ENCODE measurements around the gene CTXN3. TPM values are rescaled to one million over a fixed set of nuclear protein-coding genes. Genes with fewer than 3 reads are reported as not detected.

The CTXN3 gene
- total RNA-seq, 5 donors from 2014 or later (not counting 1 experiment from before 2014, with no cell fraction given), result not detected

DNA sequence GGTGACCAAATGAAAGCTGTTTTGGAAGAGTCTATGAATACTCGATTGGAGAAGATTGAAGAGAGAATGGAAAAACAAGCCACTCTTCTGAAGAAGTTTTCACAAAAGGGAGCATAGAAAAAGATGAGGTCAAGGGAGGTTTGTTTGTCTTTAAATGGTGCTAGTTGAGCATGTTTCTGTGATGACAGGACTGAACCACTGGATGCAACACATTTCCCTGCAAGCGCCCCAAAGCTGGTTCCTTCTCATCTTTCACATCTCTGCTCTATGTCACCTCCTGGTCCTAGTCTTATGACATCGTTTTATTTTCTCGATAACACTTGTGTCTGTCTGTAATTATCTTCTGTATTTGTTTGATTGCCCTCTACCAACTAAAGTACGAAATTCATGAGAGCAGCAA, 50.5 kb downstream of the CTXN3 start:
- 85% methylated on average over 2 of the region's 5 CpGs for WGBS (ENCODE audit: insufficient coverage)
- POLR2A ChIA-PET, result no interaction called here
- no peaks in the 10 kb centered on the region for H3K9me3 ChIP-seq
- H3K4me3 Mint-ChIP-seq, result no peak overlapping the region
- no peaks in the 10 kb centered on the region for H3K9me3 Mint-ChIP-seq
- H3K27me3 Mint-ChIP-seq, result peaks cover 3% of the 10 kb centered on the region in 2 donors
- H3K27ac ChIP-seq (ENCODE audit: low read length), result no peak overlapping the region
- no peaks in the 10 kb centered on the region for H3K36me3 Mint-ChIP-seq
- H3K4me3 ChIP-seq (ENCODE audit: control insufficient read depth in 1 of 2, extremely low read depth in 1 of 2, low read length in 1 of 2), result no peak overlapping the region
- H3K36me3 ChIP-seq (ENCODE audit: control insufficient read depth in 2 of 2, extremely low read depth in 1 of 2, insufficient read depth in 1 of 2, low read length in 1 of 2), result no peaks in the 10 kb centered on the region
- CTCF ChIA-PET, result no interaction called here
- no peak overlapping the region for H3K27ac Mint-ChIP-seq
- no peaks in the 10 kb centered on the region for H3K27me3 ChIP-seq (replicated peaks in 1 of 2; ENCODE audit: control insufficient read depth in 2 of 2, extremely low read depth in 1 of 2, insufficient read depth in 2 of 2, low read length in 1 of 2)
- H3K4me1 ChIP-seq (ENCODE audit: control insufficient read depth in 1 of 2, extremely low read depth in 1 of 2, insufficient read depth in 2 of 2, low read length in 2 of 2), result no peaks in the 10 kb centered on the region
- ATAC-seq (replicated peaks in 1 of 4), result no peak
- H3K4me1 Mint-ChIP-seq, result no peaks in the 10 kb centered on the region
- no peak for DNase-seq

DNA sequence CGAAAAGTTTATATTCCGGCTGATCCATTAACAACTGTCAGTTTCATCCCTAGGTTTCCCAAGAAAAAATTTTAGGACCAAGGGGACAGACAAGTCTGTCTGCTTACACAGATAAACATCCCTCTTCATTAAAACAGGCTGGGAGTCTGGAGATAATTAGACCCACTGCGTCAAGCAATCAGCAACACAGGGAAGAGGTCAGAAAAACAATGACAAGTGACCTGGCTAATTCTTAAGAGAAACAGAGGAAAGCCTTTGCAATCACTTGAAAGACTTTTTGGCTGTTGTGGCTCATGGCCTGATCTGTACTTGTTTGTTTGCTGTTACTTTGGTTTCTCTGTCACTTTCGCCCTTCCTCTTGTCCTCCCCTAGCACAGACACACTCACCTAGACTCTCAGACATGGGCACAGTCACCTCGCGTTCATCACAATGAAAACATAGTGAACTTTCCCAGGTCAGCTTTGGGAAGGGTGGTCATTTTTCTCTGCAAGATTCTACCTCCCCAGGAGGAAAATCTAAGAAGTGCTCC, 51.4 kb downstream of the CTXN3 start:
- H3K27ac Mint-ChIP-seq, result no peak overlapping the region
- no peaks in the 10 kb centered on the region for H3K36me3 Mint-ChIP-seq
- peaks cover 3 to 6% of the 10 kb centered on the region in 2 donors for H3K27me3 Mint-ChIP-seq
- H3K4me3 ChIP-seq (ENCODE audit: control insufficient read depth in 1 of 2, extremely low read depth in 1 of 2, low read length in 1 of 2), result no peak overlapping the region
- H3K4me1 Mint-ChIP-seq, result no peaks in the 10 kb centered on the region
- DNase-seq (no peak), ATAC-seq (replicated peaks in 1 of 4) (no peak)
- no peaks in the 10 kb centered on the region for H3K9me3 Mint-ChIP-seq
- CTCF ChIA-PET, result no interaction called here
- H3K4me3 Mint-ChIP-seq, result no peak overlapping the region
- WGBS (ENCODE audit: insufficient coverage), result 100% methylated on average over 1 of the region's 6 CpGs
- no peak overlapping the region for H3K27ac ChIP-seq (ENCODE audit: low read length)
- POLR2A ChIA-PET, result no interaction called here
- H3K36me3 ChIP-seq (ENCODE audit: control insufficient read depth in 2 of 2, extremely low read depth in 1 of 2, insufficient read depth in 1 of 2, low read length in 1 of 2), result no peaks in the 10 kb centered on the region
- H3K9me3 ChIP-seq, result no peaks in the 10 kb centered on the region
- H3K27me3 ChIP-seq (replicated peaks in 1 of 2; ENCODE audit: control insufficient read depth in 2 of 2, extremely low read depth in 1 of 2, insufficient read depth in 2 of 2, low read length in 1 of 2), result no peaks in the 10 kb centered on the region
- no peaks in the 10 kb centered on the region for H3K4me1 ChIP-seq (ENCODE audit: control insufficient read depth in 1 of 2, extremely low read depth in 1 of 2, insufficient read depth in 2 of 2, low read length in 2 of 2)

DNA sequence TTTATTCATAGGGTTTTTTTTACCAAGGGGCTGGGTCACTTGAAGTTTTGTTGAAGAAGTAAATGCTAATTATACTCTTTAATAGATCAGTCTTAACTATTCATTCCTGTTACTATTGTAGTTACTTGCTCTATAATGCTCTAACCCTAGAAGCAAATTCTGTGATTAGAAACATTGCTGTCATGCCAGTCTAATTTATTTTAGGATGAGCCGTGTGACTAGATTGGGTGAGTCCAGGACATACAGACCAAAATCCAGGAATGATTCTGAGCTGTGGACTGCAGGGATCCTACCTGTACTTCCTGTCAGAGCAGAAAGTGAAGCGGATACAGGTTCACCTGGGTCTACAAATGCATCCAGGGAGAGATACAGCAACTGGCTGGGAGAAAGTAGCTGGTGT, 53.6 kb downstream of the CTXN3 start:
- Histone ChIP-seq H3K4me1 (ENCODE audit: control insufficient read depth in 1 of 2, extremely low read depth in 1 of 2, insufficient read depth in 2 of 2, low read length in 2 of 2) (no peaks in the 10 kb centered on the region), H3K4me3 (ENCODE audit: control insufficient read depth in 1 of 2, extremely low read depth in 1 of 2, low read length in 1 of 2) (no peak overlapping the region), H3K36me3 (ENCODE audit: control insufficient read depth in 2 of 2, extremely low read depth in 1 of 2, insufficient read depth in 1 of 2, low read length in 1 of 2) (no peaks in the 10 kb centered on the region), H3K27me3 (replicated peaks in 1 of 2; ENCODE audit: control insufficient read depth in 2 of 2, extremely low read depth in 1 of 2, insufficient read depth in 2 of 2, low read length in 1 of 2) (no peaks in the 10 kb centered on the region), H3K27ac (ENCODE audit: low read length) (no peak overlapping the region), H3K9me3 (no peaks in the 10 kb centered on the region)
- DNase-seq (no peak), ATAC-seq (replicated peaks in 1 of 4) (no peak)
- ChIA-PET CTCF (interaction anchor here in 1 of 2 donors (0.5 kb wide), 1 partner anchor 40 kb away, joined by 3 read pairs; no protein-coding TSS in a partner anchor), POLR2A (no interaction called here)
- H3K4me3 Mint-ChIP-seq, result no peak overlapping the region
- no peaks in the 10 kb centered on the region for H3K9me3 Mint-ChIP-seq
- no peaks in the 10 kb centered on the region for H3K36me3 Mint-ChIP-seq
- peaks cover 3 to 17% of the 10 kb centered on the region in 2 donors for H3K27me3 Mint-ChIP-seq
- H3K27ac Mint-ChIP-seq, result no peak overlapping the region
- WGBS (ENCODE audit: insufficient coverage), result 89% methylated on average over 2 of the region's 2 CpGs
- H3K4me1 Mint-ChIP-seq, result no peaks in the 10 kb centered on the region

DNA sequence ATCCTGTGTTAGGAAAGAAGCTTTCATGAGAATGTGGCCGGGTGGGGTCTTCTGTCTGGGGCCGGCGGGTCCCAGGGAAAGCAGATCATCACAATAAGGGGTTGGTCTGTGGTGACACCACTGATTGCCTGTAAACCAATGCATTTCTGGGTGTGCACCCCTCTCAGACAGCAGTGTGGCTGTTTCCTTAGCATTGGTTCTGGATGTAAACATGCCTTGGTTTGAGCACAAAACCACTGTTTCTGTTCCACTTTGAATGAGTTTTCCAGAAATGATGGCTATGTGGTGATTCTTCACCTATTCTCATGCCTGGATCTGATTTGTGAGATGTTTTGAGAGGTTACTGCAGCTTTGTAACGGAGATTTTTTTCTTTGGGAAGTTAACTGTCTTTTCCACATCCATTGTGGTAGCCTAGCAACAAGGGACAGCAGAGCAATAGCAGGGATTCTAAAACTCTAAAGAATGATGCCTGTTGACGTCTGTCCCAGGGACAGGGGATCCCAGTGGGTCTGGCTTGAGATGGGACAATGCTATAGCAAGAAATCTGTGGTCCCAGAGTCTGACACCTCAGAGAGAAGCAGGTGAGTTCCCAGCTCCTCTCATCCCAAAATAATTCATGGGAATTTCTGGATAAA, 54.2 kb downstream of the CTXN3 start, which contains the start of gene CCDC192:
CCDC192 (plus strand) TSS at position 466 of the 636 bp plus-strand sequence; CDS start at position 521, 55 bp downstream.
- H3K36me3 ChIP-seq (ENCODE audit: control insufficient read depth in 2 of 2, extremely low read depth in 1 of 2, insufficient read depth in 1 of 2, low read length in 1 of 2), result no peaks in the 10 kb centered on the region
- no peaks in the 10 kb centered on the region for H3K4me1 ChIP-seq (ENCODE audit: control insufficient read depth in 1 of 2, extremely low read depth in 1 of 2, insufficient read depth in 2 of 2, low read length in 2 of 2)
- no peak within 1 kb of the TSS for H3K4me3 ChIP-seq (ENCODE audit: control insufficient read depth in 1 of 2, extremely low read depth in 1 of 2, low read length in 1 of 2)
- H3K27ac ChIP-seq (ENCODE audit: low read length), result no peak within 1 kb of the TSS
- H3K4me3 Mint-ChIP-seq, result no peak within 1 kb of the TSS
- peaks cover 3 to 17% of the 10 kb centered on the region in 2 donors for H3K27me3 Mint-ChIP-seq
- DNase-seq, result no peak
- ChIA-PET CTCF (interaction anchor here in 1 of 2 donors (0.5 kb wide), 1 partner anchor 41 kb away, joined by 3 read pairs; no protein-coding TSS in a partner anchor), POLR2A (no interaction called here)
- no peaks in the 10 kb centered on the region for H3K4me1 Mint-ChIP-seq
- H3K36me3 Mint-ChIP-seq, result no peaks in the 10 kb centered on the region
- ATAC-seq (replicated peaks in 1 of 4), result no peak
- H3K27ac Mint-ChIP-seq, result no peak within 1 kb of the TSS
- H3K27me3 ChIP-seq (replicated peaks in 1 of 2; ENCODE audit: control insufficient read depth in 2 of 2, extremely low read depth in 1 of 2, insufficient read depth in 2 of 2, low read length in 1 of 2), result no peaks in the 10 kb centered on the region
- no peaks in the 10 kb centered on the region for H3K9me3 ChIP-seq
- H3K9me3 Mint-ChIP-seq, result no peaks in the 10 kb centered on the region
- WGBS (ENCODE audit: insufficient coverage), result 79% methylated on average over 3 of the region's 5 CpGs

DNA sequence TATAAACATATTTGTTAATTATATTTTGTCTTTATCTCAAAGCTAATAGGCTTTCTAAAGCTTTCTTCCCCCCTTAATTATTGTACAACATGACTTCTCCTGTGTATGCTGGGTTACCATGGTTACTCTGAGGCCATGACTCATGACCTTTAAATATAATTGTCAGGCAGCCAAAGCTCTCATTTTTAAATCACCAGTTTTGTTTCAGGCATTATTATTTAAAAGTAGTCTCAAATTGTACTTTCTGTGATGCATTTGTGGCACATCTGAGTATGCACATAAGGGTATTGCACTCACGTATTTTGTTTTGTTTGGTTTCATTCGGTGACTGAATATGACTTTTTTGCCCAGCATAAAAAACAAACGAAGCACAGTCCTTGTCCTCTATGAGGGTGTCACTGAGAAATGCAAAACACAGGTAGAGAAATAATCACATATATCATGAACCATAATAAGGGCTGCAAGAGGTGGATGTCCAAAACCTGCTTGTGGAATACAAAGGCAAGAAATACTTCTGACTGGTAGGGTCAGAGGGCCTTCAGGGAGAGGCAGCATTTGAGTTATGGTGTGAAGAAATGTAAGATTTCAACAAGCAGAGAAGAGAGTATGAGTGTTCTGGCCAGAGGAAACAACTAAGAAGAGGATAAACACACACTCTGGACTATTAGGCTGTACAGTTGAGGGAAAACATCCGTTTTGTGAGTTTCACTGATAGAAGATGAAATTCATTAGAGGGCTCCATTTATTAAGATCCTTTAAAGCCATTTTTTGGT, 56.4 kb downstream of the CTXN3 start:
- no peaks in the 10 kb centered on the region for H3K27me3 ChIP-seq (replicated peaks in 1 of 2; ENCODE audit: control insufficient read depth in 2 of 2, extremely low read depth in 1 of 2, insufficient read depth in 2 of 2, low read length in 1 of 2)
- DNase-seq (no peak), ATAC-seq (replicated peaks in 1 of 4) (no peak)
- H3K4me3 Mint-ChIP-seq, result no peak overlapping the region
- no peaks in the 10 kb centered on the region for H3K36me3 Mint-ChIP-seq
- no peaks in the 10 kb centered on the region for H3K4me1 ChIP-seq (ENCODE audit: control insufficient read depth in 1 of 2, extremely low read depth in 1 of 2, insufficient read depth in 2 of 2, low read length in 2 of 2)
- no peaks in the 10 kb centered on the region for H3K4me1 Mint-ChIP-seq
- peaks cover 3 to 17% of the 10 kb centered on the region in 2 donors for H3K27me3 Mint-ChIP-seq
- 86% methylated on average over 1 of the region's 4 CpGs for WGBS (ENCODE audit: insufficient coverage)
- H3K9me3 Mint-ChIP-seq, result no peaks in the 10 kb centered on the region
- no peak overlapping the region for H3K4me3 ChIP-seq (ENCODE audit: control insufficient read depth in 1 of 2, extremely low read depth in 1 of 2, low read length in 1 of 2)
- H3K27ac Mint-ChIP-seq, result no peak overlapping the region
- POLR2A ChIA-PET, result no interaction called here
- H3K27ac ChIP-seq (ENCODE audit: low read length), result no peak overlapping the region
- H3K36me3 ChIP-seq (ENCODE audit: control insufficient read depth in 2 of 2, extremely low read depth in 1 of 2, insufficient read depth in 1 of 2, low read length in 1 of 2), result no peaks in the 10 kb centered on the region
- no peaks in the 10 kb centered on the region for H3K9me3 ChIP-seq
- CTCF ChIA-PET, result interaction anchor here in 1 of 2 donors (0.5 kb wide), 1 partner anchor 51 kb away, joined by 3 read pairs; no protein-coding TSS in a partner anchor

DNA sequence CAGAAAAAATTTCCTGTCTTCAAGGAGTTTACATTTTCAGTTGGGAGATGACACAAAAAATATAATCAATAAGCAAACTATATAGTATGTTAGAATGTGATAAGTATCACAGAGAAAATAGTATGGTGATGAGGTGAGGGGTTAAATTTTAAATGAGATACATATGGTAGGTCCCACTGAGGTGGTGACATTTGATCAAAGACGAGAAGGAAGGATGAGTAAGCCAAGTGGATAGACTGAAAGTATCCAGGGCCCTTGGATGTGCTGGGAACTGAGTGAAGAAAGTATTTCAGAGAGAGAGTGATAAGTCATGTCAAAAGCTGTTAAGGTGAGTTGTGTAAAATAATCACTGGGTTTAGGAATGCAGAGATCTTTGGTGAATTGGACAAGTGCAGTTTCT, 57.8 kb downstream of the CTXN3 start:
- DNase-seq (no peak), ATAC-seq (replicated peaks in 1 of 4) (no peak)
- Histone ChIP-seq H3K4me1 (ENCODE audit: control insufficient read depth in 1 of 2, extremely low read depth in 1 of 2, insufficient read depth in 2 of 2, low read length in 2 of 2) (no peaks in the 10 kb centered on the region), H3K27ac (ENCODE audit: low read length) (no peak overlapping the region), H3K36me3 (ENCODE audit: control insufficient read depth in 2 of 2, extremely low read depth in 1 of 2, insufficient read depth in 1 of 2, low read length in 1 of 2) (no peaks in the 10 kb centered on the region), H3K4me3 (ENCODE audit: control insufficient read depth in 1 of 2, extremely low read depth in 1 of 2, low read length in 1 of 2) (no peak overlapping the region), H3K27me3 (replicated peaks in 1 of 2; ENCODE audit: control insufficient read depth in 2 of 2, extremely low read depth in 1 of 2, insufficient read depth in 2 of 2, low read length in 1 of 2) (no peaks in the 10 kb centered on the region), H3K9me3 (no peaks in the 10 kb centered on the region)
- Mint-ChIP-seq H3K27ac (no peak overlapping the region), H3K4me1 (no peaks in the 10 kb centered on the region), H3K27me3 (peaks cover 3 to 17% of the 10 kb centered on the region in 2 donors), H3K9me3 (no peaks in the 10 kb centered on the region), H3K36me3 (no peaks in the 10 kb centered on the region), H3K4me3 (no peak overlapping the region)
- POLR2A ChIA-PET, result no interaction called here
- WGBS (ENCODE audit: insufficient coverage), result 20% methylated on average over 1 of the region's 1 CpG
- CTCF ChIA-PET, result no interaction called here
